ENCODE measurements around the gene UNK.

GRCh38 chr17:75840799-75841164, 56.2 kb downstream of the UNK start:
- TF ChIP-seq POLR2A (IDR thresholded peaks at IDR 0.05) (no peak), EP300 (IDR thresholded peaks at IDR 0.05) (no peak)

All from sigmoid colon (tissue), 4 donors.